Measurements from ENCODE around the gene EPN3.

GRCh38 chr17:50499721-50500120 lies 32.8 kb upstream of the EPN3 start:
- no peak for TF ChIP-seq CTCF (IDR thresholded peaks at IDR 0.05)
- TF ChIP-seq POLR2A (IDR thresholded peaks at IDR 0.05): no peak
- no peak for TF ChIP-seq EP300 (IDR thresholded peaks at IDR 0.05)

All from suprapubic skin (tissue), 3 donors.